Stomach (tissue), 4 donors: Measurements from ENCODE around the gene TMEM209.
"Not testable (repeated sequence)": the region's sequence is repeated elsewhere in the genome, so short reads cannot be mapped to it uniquely, and the experiment has no call there.

ENCODE experiments used
- CTCF ChIP-seq, 7 experiments: fragments of 450-650 bp in 4 of 7; fragments of 200-600 bp in 3 of 7; sonication (generic) in 3 of 7; IDR thresholded peaks; one replicate each; pipeline ENCODE4 v1.5.1; 2016 to 2019; ENCODE audit warnings: antibody characterized with exemption in 7 of 7, control low read depth in 2 of 7, mild to moderate bottlenecking in 1 of 7
- EP300 ChIP-seq: sonication (generic); formaldehyde crosslinking; IDR thresholded peaks from one replicate; pipeline ENCODE4 v1.6.1; 2017; ENCODE audit warnings: antibody characterized with exemption
- POLR2A ChIP-seq, 4 donors: fragments of 450-650 bp; IDR thresholded peaks; one replicate each; pipeline ENCODE4 v1.6.1; 2016; ENCODE audit warnings: antibody characterized with exemption in 4 of 4, control low read depth in 2 of 4, mild to moderate bottlenecking in 1 of 4, moderate library complexity in 1 of 4
- POLR2AphosphoS5 ChIP-seq, 3 donors: sonication (generic); formaldehyde crosslinking; IDR thresholded peaks; one replicate each; pipeline ENCODE4 v1.6.1; 2016; ENCODE audit warnings: antibody characterized with exemption in 3 of 3

- TF ChIP-seq CTCF (IDR thresholded peaks at IDR 0.05); POLR2A (IDR thresholded peaks at IDR 0.05); POLR2AphosphoS5 (IDR thresholded peaks at IDR 0.05); EP300: not testable (repeated sequence)
Observed at GRCh38 chr7:130229981-130230380, 24.8 kb upstream of the TMEM209 start.
